Forelimb muscle (tissue), 1 donor: ENCODE data around the gene LGALS14. TPM values are rescaled to one million over a fixed set of nuclear protein-coding genes. Genes with fewer than 3 reads are reported as not detected.

Source experiments
- DNase-seq: peaks from one replicate; pipeline ENCODE4 v3.0.0-alpha.2; 2013; ENCODE audit warnings: low read depth
- polyA plus RNA-seq: library from polyadenylated mRNA; unstranded; fragments of 120-200 nt; gene quantifications from one replicate; pipeline ENCODE4 v1.2.1, GENCODE V29; 2013; ENCODE audit not compliant: insufficient read length

LGALS14 gene
- polyA plus RNA-seq, 1 donor, result 0.30 TPM

DNA sequence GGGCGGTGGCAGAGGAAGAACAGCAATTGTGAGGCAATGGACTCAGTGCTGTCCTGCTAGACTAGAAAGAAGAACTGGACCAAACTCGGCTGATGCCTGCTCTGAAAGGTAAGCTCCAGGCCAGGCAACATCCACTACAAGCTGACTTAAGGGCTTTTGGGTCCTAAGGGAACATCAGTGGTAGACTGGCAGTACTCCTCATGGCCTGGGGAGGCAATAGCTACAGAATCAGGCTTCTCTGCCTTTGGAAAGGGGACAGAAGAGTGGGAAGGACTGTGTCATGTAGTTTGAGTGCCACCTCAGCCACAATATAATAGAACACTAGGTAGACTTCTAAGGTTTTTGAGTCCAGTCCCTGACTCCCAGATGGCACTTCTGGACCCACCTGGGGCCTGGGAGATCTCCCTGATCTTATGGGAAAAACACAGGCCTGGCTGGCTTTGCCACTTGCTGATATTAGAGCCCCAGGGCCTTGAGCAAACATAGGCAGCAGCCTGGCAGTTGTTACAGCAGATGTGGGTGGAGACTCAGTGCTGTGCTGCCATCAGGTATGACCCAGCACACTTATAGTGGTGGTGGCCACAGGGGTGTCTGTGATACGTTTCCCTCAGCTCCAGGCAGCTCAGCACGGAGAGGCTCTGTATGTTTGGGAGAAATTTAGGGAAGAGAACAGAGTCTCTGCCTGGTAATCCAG, 42.7 kb downstream of the LGALS14 start:
- DNase-seq, result no peak

DNA sequence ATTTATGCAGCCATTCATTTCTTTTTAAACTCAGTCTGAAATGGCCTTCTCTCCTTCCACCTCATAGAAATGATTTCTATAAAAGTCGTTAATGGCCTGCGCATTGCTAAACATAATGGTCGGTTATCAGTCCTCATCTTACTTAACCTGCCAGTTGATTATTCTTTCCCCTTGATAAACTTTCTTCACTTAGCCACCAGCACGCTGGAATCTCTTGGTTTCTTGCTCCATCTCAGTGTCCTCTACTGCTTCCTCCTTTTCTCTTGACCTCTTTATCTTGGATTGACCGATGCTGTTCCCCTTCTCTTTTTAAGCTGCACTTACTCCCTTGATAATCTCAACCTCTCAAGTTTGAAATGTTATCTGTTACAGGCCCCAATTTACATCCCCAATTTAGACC, 45.7 kb downstream of the LGALS14 start:
- DNase-seq, result no peak

DNA sequence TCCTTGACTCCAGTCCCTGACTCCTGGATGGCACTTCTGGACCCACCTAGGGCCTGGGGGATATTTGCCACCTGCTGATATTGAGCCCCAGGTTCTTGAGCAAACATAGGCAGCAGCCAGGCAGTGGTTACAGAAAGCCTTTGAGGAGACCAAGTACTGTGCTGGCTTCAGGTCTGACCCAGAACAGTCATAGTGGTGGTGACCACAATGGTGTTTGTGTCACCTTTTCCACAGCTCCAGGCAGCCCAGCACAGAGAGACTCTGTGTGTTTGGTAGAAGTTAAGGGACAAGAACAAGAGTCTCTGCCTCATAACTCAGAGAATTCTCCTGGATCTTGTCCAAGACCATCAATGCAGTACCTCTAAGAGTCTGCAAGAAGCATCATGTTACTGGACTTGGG, 48.1 kb downstream of the LGALS14 start:
- DNase-seq, result no peak

DNA sequence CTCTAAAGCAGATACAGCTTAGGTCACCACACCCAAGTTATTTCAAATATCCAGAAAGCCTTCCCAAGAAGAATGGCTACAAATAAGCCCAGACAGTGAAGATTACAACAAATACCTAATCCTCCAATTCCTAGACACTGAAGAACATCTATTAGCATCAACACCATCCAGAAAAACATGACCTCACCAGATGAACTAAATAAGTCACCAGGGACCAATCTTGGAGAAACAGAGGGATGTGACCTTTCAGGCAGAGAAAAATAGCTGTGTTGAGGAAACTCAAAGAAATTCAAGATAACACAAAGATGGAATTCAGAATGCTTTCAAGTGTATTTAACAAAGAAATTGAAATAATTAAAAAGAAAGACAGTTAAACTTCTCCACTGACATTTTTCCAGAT, 48.5 kb downstream of the LGALS14 start:
- DNase-seq, result no peak

DNA sequence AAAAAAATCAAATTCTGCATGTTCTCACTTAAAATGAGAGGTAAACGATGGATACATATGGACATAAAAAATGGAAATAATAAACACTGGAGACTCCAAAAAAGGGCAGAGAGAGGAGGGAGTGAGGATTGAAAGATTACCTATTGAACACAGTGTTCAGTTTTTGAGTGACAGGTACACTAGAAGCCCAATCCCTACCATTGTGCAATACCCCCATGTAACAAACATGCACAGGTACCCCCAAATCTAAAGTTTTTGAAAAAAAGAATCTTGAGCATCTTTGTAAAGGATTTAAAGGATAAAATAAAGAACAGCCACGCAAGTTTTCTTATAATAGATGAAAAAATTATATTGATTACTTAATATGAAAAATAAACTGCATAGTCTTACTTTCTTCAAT, 50.3 kb downstream of the LGALS14 start:
- no peak for DNase-seq

DNA sequence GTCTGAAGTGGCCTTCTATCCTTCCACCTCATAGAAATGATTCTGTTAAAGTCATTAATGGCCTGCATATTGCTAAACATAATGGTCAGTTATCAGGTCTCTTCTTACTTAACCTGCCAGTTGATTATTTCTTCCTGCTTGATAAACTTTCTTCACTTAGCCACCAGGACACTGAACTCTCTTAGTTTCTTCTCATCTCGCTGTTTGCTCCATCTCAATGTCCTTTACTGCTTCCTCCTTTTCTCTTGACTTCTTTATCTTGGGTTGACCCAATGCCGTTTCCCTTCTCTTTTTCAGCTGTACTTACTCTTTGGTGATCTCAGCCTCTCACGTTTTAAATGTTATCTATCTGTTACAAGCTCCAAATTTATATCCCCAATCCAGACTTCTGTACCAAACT, 50.7 kb downstream of the LGALS14 start:
- DNase-seq, result no peak

Other genes with a start within 250 kb of the LGALS14 start
- gene TIMM50, start 223.6 kb upstream of the LGALS14 start, polyA plus RNA-seq, result 49.2 TPM
- gene DLL3, start 205.5 kb upstream of the LGALS14 start, polyA plus RNA-seq, result 0.10 TPM
- gene SELENOV, start 189.3 kb upstream of the LGALS14 start, polyA plus RNA-seq, result not detected
- gene EID2B, start 171.6 kb upstream of the LGALS14 start, polyA plus RNA-seq, result 2.0 TPM
- gene EID2, start 164.3 kb upstream of the LGALS14 start, polyA plus RNA-seq, result 8.8 TPM
- gene LGALS13, start 102.0 kb upstream of the LGALS14 start, polyA plus RNA-seq, result 0.25 TPM
- not detected for gene LGALS16, start 48.6 kb upstream of the LGALS14 start, polyA plus RNA-seq
- 1.3 TPM for gene CLC, start 33.5 kb downstream of the LGALS14 start, polyA plus RNA-seq
- not detected for gene LEUTX, start 74.4 kb downstream of the LGALS14 start, polyA plus RNA-seq
- 53.2 TPM for gene DYRK1B, start 129.7 kb downstream of the LGALS14 start, polyA plus RNA-seq
- gene FBL, start 141.9 kb downstream of the LGALS14 start, polyA plus RNA-seq, result 215 TPM
- gene FCGBP, start 230.2 kb downstream of the LGALS14 start, polyA plus RNA-seq, result 5.6 TPM